ENCODE measurements around the gene TCP11L2. TPM values are rescaled to one million over a fixed set of nuclear protein-coding genes. Genes with fewer than 3 reads are reported as not detected.

TCP11L2 gene
- total and polyA plus RNA-seq, 2 of the 8 experiments (the other 6 are each of a cell fraction or from before 2014, with no cell fraction given) = 2.1 to 7.1 TPM

DNA sequence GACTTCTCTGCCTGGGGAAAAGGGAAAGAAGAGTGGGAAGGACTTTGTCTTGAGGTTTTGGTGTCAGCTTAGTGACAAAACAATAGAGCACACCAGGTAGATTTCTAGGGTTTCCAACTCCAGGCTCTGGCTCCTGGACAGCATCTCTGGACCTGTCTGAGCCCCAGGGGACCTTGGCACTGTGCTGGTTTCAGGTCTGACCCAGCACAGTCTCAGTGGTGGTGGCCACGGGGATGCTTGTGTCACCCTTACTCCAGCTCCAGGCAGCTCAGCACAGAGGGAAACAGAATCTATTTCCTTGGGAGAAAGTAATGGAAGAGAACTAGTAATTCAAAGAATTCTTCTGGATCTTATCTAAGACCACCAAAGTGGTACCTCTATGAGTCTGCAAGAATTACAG, 43.6 kb upstream of the TCP11L2 start (continued):
- TF ChIP-seq EP300 (IDR thresholded peaks at IDR 0.05; ENCODE audit: borderline replicate concordance in 1 of 2, low read depth in 2 of 2, low read length in 2 of 2) = no peak
